Keratinocyte (primary cell): ENCODE results near the gene S100A5.
"Not testable (repeated sequence)": the region's sequence is repeated elsewhere in the genome, so short reads cannot be mapped to it uniquely, and the experiment has no call there.

Source experiments
- EZH2 ChIP-seq: IDR thresholded peaks from one replicate; pipeline ENCODE4 v1.6.1; 2012; ENCODE audit warnings: inconsistent platforms, mild to moderate bottlenecking, low read length, moderate library complexity
- TF ChIP-seq, protein P1 (sequence below), 3 experiments: IDR thresholded peaks in 1 of 3; conservative IDR thresholded peaks in 1 of 3; optimal IDR thresholded peaks in 1 of 3; 2 replicates in 2 of 3; 3 replicates in 1 of 3; pipeline versions ENCODE3 to v1.5.1; 2011; ENCODE audit warnings: low read length in 3 of 3, mild to moderate bottlenecking in 3 of 3, moderate library complexity in 2 of 3, control low read depth in 1 of 3, inconsistent platforms in 1 of 3; ENCODE audit not compliant: insufficient read depth in 2 of 3; ENCODE audit errors: extremely low read depth in 1 of 3

DNA sequence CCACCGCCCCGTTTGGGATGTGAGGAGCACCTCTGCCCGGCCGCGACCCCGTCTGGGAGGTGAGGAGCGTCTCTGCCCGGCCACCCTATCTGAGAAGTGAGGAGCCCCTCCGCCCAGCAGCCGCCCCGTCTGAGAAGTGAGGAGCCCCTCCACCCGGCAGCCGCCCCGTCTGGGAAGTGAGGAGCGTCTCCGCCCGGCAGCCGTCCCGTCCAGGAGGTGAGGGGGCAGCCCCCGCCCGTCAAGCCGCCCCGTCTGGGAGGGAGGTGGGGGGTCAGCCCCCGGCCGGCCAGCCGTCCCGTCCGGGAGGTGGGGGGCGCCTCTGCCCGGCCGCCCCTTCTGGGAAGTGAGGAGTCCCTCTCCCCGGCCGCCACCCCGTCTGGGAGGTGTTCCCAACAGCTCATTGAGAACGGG, 34.4 kb upstream of the S100A5 start:
- TF ChIP-seq, protein P1, sequence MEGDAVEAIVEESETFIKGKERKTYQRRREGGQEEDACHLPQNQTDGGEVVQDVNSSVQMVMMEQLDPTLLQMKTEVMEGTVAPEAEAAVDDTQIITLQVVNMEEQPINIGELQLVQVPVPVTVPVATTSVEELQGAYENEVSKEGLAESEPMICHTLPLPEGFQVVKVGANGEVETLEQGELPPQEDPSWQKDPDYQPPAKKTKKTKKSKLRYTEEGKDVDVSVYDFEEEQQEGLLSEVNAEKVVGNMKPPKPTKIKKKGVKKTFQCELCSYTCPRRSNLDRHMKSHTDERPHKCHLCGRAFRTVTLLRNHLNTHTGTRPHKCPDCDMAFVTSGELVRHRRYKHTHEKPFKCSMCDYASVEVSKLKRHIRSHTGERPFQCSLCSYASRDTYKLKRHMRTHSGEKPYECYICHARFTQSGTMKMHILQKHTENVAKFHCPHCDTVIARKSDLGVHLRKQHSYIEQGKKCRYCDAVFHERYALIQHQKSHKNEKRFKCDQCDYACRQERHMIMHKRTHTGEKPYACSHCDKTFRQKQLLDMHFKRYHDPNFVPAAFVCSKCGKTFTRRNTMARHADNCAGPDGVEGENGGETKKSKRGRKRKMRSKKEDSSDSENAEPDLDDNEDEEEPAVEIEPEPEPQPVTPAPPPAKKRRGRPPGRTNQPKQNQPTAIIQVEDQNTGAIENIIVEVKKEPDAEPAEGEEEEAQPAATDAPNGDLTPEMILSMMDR (optimal IDR thresholded peaks at IDR 0.05 in 1 of 3, IDR thresholded peaks at IDR 0.05 in 1 of 3, conservative IDR thresholded peaks at IDR 0.05 in 1 of 3; ENCODE audit: extremely low read depth in 1 of 3, insufficient read depth in 2 of 3, low read length in 3 of 3): not testable (repeated sequence)
- not testable (repeated sequence) for TF ChIP-seq EZH2
